IMR-90 (cell line): ENCODE data around the gene ARSA. TPM values are rescaled to one million over a fixed set of nuclear protein-coding genes. Genes with fewer than 3 reads are reported as not detected.
A peak's percentile ranks its signal among the peaks of the same experiment; 100 is the strongest.

Experiments used
- ATAC-seq: fragments of 200-7000 bp; cut with Tn5 transposase; 2 replicates; pipeline ENCODE4 v1.9.1; 2020; ENCODE audit warnings: low read depth, mild to moderate bottlenecking, moderate library complexity
- BruUV-seq: library from RNA; stranded (reverse); fragments of 400-500 nt; replicated peaks from 2 replicates; lab custom pipeline; 2021; lab: Mats Ljungman, UMichigan
- CTCF ChIA-PET: fragments of 300-600 bp; formaldehyde crosslinking; extraction: SDS; loops from one replicate; lab custom pipeline; 2021; ENCODE audit warnings: antibody characterized with exemption; lab: Yijun Ruan, JAX
- POLR2A ChIA-PET: fragments of 300-600 bp; sonication (Branson Sonifier 250); formaldehyde crosslinking; loops from one replicate; lab custom pipeline; 2022; ENCODE audit warnings: antibody characterized with exemption; ENCODE audit not compliant: unreplicated experiment; lab: Charles Lee
- DNase-seq: peaks from one replicate; pipeline ENCODE4 v3.0.0; 2013
- H2AFZ ChIP-seq: replicated peaks from 2 replicates; pipeline ENCODE3; 2013; ENCODE audit warnings: low read length, mild to moderate bottlenecking; ENCODE audit not compliant: poor library complexity
- H2AK5ac ChIP-seq: 2 replicates; pipeline ENCODE4 v1.6.1; 2013; ENCODE audit warnings: low read depth, low read length, inconsistent platforms
- H2AK9ac ChIP-seq: replicated peaks from 2 replicates; pipeline ENCODE3; 2013; ENCODE audit warnings: mild to moderate bottlenecking, low read depth, low read length, moderate library complexity; ENCODE audit not compliant: poor library complexity
- H2BK120ac ChIP-seq: 2 replicates; pipeline ENCODE4 v1.6.1; 2013; ENCODE audit warnings: low read depth, low read length, inconsistent platforms
- H2BK15ac ChIP-seq: 3 replicates; pipeline ENCODE4 v1.6.1; 2013; ENCODE audit warnings: low read depth, low read length, inconsistent platforms
- H2BK20ac ChIP-seq: 2 replicates; pipeline ENCODE4 v1.6.1; 2013; ENCODE audit warnings: low read depth, mild to moderate bottlenecking, inconsistent platforms, low read length, moderate library complexity
- H2BK5ac ChIP-seq: 2 replicates; pipeline ENCODE4 v1.6.1; 2013; ENCODE audit warnings: mild to moderate bottlenecking, low read depth, low read length, inconsistent platforms; ENCODE audit not compliant: poor library complexity, severe bottlenecking
- H3K14ac ChIP-seq: replicated peaks from 2 replicates; pipeline ENCODE4 v1.6.1; 2013; ENCODE audit warnings: low read depth, low read length, inconsistent platforms
- H3K18ac ChIP-seq: 2 replicates; pipeline ENCODE4 v1.6.1; 2013; ENCODE audit warnings: low read depth, low read length, control low read depth
- H3K23ac ChIP-seq: 2 replicates; pipeline ENCODE4 v1.6.1; 2013; ENCODE audit warnings: low read depth, low read length, inconsistent platforms
- H3K27ac ChIP-seq: 2 replicates; pipeline ENCODE4 v1.5.1; 2013; ENCODE audit warnings: mild to moderate bottlenecking, control low read depth, low read length; ENCODE audit not compliant: insufficient read depth
- H3K27me3 ChIP-seq: 2 replicates; pipeline ENCODE4 v1.6.1; 2013; ENCODE audit warnings: low read length; ENCODE audit not compliant: control insufficient read depth, insufficient read depth
- H3K36me3 ChIP-seq: 2 replicates; pipeline ENCODE4 v1.6.1; 2013; ENCODE audit warnings: low read length, mixed read lengths; ENCODE audit not compliant: control insufficient read depth, insufficient read depth
- H3K4ac ChIP-seq: 2 replicates; pipeline ENCODE4 v1.6.1; 2013; ENCODE audit warnings: low read depth, low read length, inconsistent platforms
- H3K4me1 ChIP-seq: 2 replicates; pipeline ENCODE4 v1.6.1; 2013; ENCODE audit warnings: low read length, mixed read lengths; ENCODE audit not compliant: control insufficient read depth, insufficient read depth
- H3K4me2 ChIP-seq: 2 replicates; pipeline ENCODE4 v1.6.1; 2013; ENCODE audit warnings: low read depth, mild to moderate bottlenecking, control low read depth, low read length, moderate library complexity
- H3K4me3 ChIP-seq: 2 replicates; pipeline ENCODE4 v1.5.1; 2013; ENCODE audit warnings: low read depth, mild to moderate bottlenecking, control low read depth, low read length, moderate library complexity; ENCODE audit not compliant: insufficient read depth
- H3K56ac ChIP-seq: 2 replicates; pipeline ENCODE4 v1.6.1; 2013; ENCODE audit warnings: low read length, inconsistent platforms; ENCODE audit not compliant: insufficient read depth; ENCODE audit errors: extremely low read depth
- H3K79me1 ChIP-seq, 2 experiments: 2 replicates each; pipeline ENCODE4 v1.6.1; 2013; ENCODE audit warnings: low read length in 2 of 2, inconsistent platforms in 1 of 2, low read depth in 1 of 2
- H3K9ac ChIP-seq: 2 replicates; pipeline ENCODE4 v1.6.1; 2013; ENCODE audit warnings: low read depth, low read length, control low read depth
- H3K9me1 ChIP-seq: 2 replicates; pipeline ENCODE4 v1.6.1; 2013; ENCODE audit warnings: low read length, inconsistent platforms; ENCODE audit not compliant: insufficient read depth
- H3K9me3 ChIP-seq: 2 replicates; pipeline ENCODE4 v1.6.1; 2013; ENCODE audit warnings: low read length; ENCODE audit not compliant: control insufficient read depth, insufficient read depth
- H4K20me1 ChIP-seq: 2 replicates; pipeline ENCODE4 v1.6.1; 2013; ENCODE audit warnings: low read length, inconsistent platforms; ENCODE audit not compliant: insufficient read depth
- H4K5ac ChIP-seq: 2 replicates; pipeline ENCODE4 v1.6.1; 2013; ENCODE audit warnings: mild to moderate bottlenecking, low read depth, low read length, control low read depth
- H4K8ac ChIP-seq, 2 experiments: 2 replicates each; pipeline ENCODE4 v1.6.1; 2013; ENCODE audit warnings: low read depth in 2 of 2, low read length in 2 of 2, control low read depth in 1 of 2, inconsistent platforms in 1 of 2
- H4K91ac ChIP-seq: 2 replicates; pipeline ENCODE4 v1.6.1; 2013; ENCODE audit warnings: low read depth, low read length, inconsistent platforms; ENCODE audit not compliant: insufficient read depth
- BHLHE40 ChIP-seq: fragments of 150-350 bp; IDR thresholded peaks from 2 replicates; pipeline ENCODE4 v1.6.1; 2016; ENCODE audit warnings: mild to moderate bottlenecking, low read depth, low read length
- CEBPB ChIP-seq: IDR thresholded peaks from 2 replicates; pipeline ENCODE4 v1.6.1; 2012; ENCODE audit warnings: low read depth, low read length, improper control_type of control experiment
- CHD1 ChIP-seq: IDR thresholded peaks from 2 replicates; pipeline ENCODE4 v1.6.1; 2012; ENCODE audit warnings: low read depth, low read length, improper control_type of control experiment
- ELK1 ChIP-seq: fragments of 150-350 bp; IDR thresholded peaks from 2 replicates; pipeline ENCODE4 v1.6.1; 2016; ENCODE audit warnings: low read depth, mild to moderate bottlenecking, low read length, moderate library complexity, borderline replicate concordance
- FOS ChIP-seq: fragments of 150-350 bp; IDR thresholded peaks from 2 replicates; pipeline ENCODE4 v1.6.1; 2016; ENCODE audit warnings: low read depth, low read length
- MAFK ChIP-seq: IDR thresholded peaks from 2 replicates; pipeline ENCODE4 v1.6.1; 2012; ENCODE audit warnings: low read depth, low read length, improper control_type of control experiment
- MAZ ChIP-seq: IDR thresholded peaks from 2 replicates; pipeline ENCODE4 v1.6.1; 2012; ENCODE audit warnings: low read depth, mild to moderate bottlenecking, low read length, improper control_type of control experiment, moderate library complexity, borderline replicate concordance
- MXI1 ChIP-seq: IDR thresholded peaks from 2 replicates; pipeline ENCODE4 v1.6.1; 2012; ENCODE audit warnings: low read depth, mild to moderate bottlenecking, low read length, moderate library complexity, borderline replicate concordance
- NFE2L2 ChIP-seq: fragments of 150-350 bp; IDR thresholded peaks from 2 replicates; pipeline ENCODE4 v1.6.1; 2016; ENCODE audit warnings: low read depth, mild to moderate bottlenecking, low read length
- RAD21 ChIP-seq: IDR thresholded peaks from 2 replicates; pipeline ENCODE4 v1.6.1; 2012; ENCODE audit warnings: low read length, improper control_type of control experiment
- RCOR1 ChIP-seq: IDR thresholded peaks from 2 replicates; pipeline ENCODE4 v1.6.1; 2012; ENCODE audit warnings: mild to moderate bottlenecking, low read length, improper control_type of control experiment; ENCODE audit not compliant: insufficient replicate concordance
- RFX5 ChIP-seq: IDR thresholded peaks from 2 replicates; pipeline ENCODE4 v1.8.0; 2012; ENCODE audit warnings: low read depth, mild to moderate bottlenecking, low read length, moderate library complexity
- SMC3 ChIP-seq: fragments of 150-350 bp; IDR thresholded peaks from 2 replicates; pipeline ENCODE4 v1.6.1; 2016; ENCODE audit warnings: low read depth, mild to moderate bottlenecking, antibody characterized with exemption, low read length, moderate library complexity
- USF2 ChIP-seq: fragments of 150-350 bp; IDR thresholded peaks from 2 replicates; pipeline ENCODE4 v1.6.1; 2017; ENCODE audit warnings: mild to moderate bottlenecking, antibody characterized with exemption, low read length, low read depth
- WGBS, 2 experiments: methylation state at CpG; one replicate each; pipeline versions ENCODE4 v1.1.5 to v1.1.7; 2013; ENCODE audit warnings: missing lambda C conversion rate in 2 of 2; ENCODE audit not compliant: insufficient read length in 1 of 2; ENCODE audit errors: extremely low coverage in 2 of 2; 5-methylcytosine and 5-hydroxymethylcytosine counted together
- dilution Hi-C: fragments of 300-500 bp; cut with HindIII; formaldehyde crosslinking; loops from one replicate; pipeline ENCODE4 v1.14.3; 2018; ENCODE audit warnings: low sequenced_read_pairs; ENCODE audit not compliant: unreplicated experiment
- in situ Hi-C: fragments of 300-500 bp; cut with MboI; formaldehyde crosslinking; loops from 3 replicates; pipeline ENCODE4 v1.14.3; 2019; ENCODE audit warnings: low sequenced_read_pairs, inconsistent platforms, mixed read lengths
- intact Hi-C: fragments of 100-400 bp; cut with micrococcal nuclease; formaldehyde crosslinking; loops from 2 replicates; pipeline ENCODE4 v1.10.0; 2022
- polyA plus RNA-seq, 3 experiments: library from polyadenylated mRNA; depleted of rRNA; stranded (reverse); fragments of >200 nt; gene quantifications; 2 replicates each; pipeline ENCODE4 v1.2.3, GENCODE V29; 2012; ENCODE audit warnings: low replicate concordance in 1 of 3
- total RNA-seq: library from RNA; depleted of rRNA; stranded (reverse); fragments of >200 nt; gene quantifications from 2 replicates; pipeline ENCODE4 v1.2.3, GENCODE V29; 2012

Gene ARSA
- total and polyA plus RNA-seq, 2 of the 4 experiments (the other 2 are of a cell fraction): 3.4 to 24.2 TPM

GRCh38 chr22:50641696-50642607, 14.0 kb upstream of the ARSA start:
- Histone ChIP-seq H2BK20ac (no peak overlapping the region), H3K14ac (no peak overlapping the region), H4K20me1 (no peaks in the 10 kb centered on the region), H3K4me3 (no peak overlapping the region), H4K5ac (peak overlapping the region; percentile 6; the same call in 1 of the 2 replicates), H3K9me3 (peaks cover 2% of the 10 kb centered on the region; the same call in 1 of the 2 replicates), H2AK9ac (no peak overlapping the region), H2BK5ac (no peak overlapping the region), H3K36me3 (no peaks in the 10 kb centered on the region), H2BK120ac (no peak overlapping the region), H2AFZ (peak overlapping the region; percentile 70), H3K56ac (no peak overlapping the region), H3K27me3 (peaks cover 40% of the 10 kb centered on the region), H2BK15ac (no peak overlapping the region), H3K9me1 (no peaks in the 10 kb centered on the region), H3K27ac (no peak overlapping the region), H3K4me1 (peaks cover 10% of the 10 kb centered on the region; the same call in 1 of the 2 replicates), H4K8ac (no peak overlapping the region), H4K91ac (no peak overlapping the region), H3K18ac (no peak overlapping the region; the same call in 1 of the 2 replicates), H3K4me2 (peak overlapping the region; percentile 54; the same call in 1 of the 2 replicates), H3K9ac (no peak overlapping the region), H3K4ac (no peak overlapping the region), H3K23ac (no peak overlapping the region), H3K79me1 (no peaks in the 10 kb centered on the region), H2AK5ac (no peak overlapping the region)
- POLR2A ChIA-PET: no interaction called here
- in situ Hi-C loops (no loop called here), intact Hi-C loops (no loop called here), dilution Hi-C loops (no loop called here)
- ATAC-seq (peak; percentile 88), DNase-seq (peak; percentile 32)
- BruUV-seq: no TSS peak
- WGBS, 2 experiments: 10% methylated on average over 10 of the region's 17 CpGs; no CpG with 5 or more reads in 1 of the 2 experiments
- CTCF ChIA-PET: interaction anchor here (0.6 to 1.1 kb wide), 3 partner anchors 10 to 320 kb away, joined by 3 to 5 read pairs (median 3); no protein-coding TSS in a partner anchor
- no peak for TF ChIP-seq ELK1
- TF ChIP-seq USF2: peak; percentile 45
- TF ChIP-seq MAFK: no peak
- no peak for TF ChIP-seq FOS
- peak; percentile 31; the same call in 1 of the 2 replicates for TF ChIP-seq RAD21
- no peak for TF ChIP-seq CHD1
- TF ChIP-seq MXI1: no peak
- TF ChIP-seq SMC3: peak; percentile 13; the same call in 1 of the 2 replicates
- TF ChIP-seq RFX5: no peak
- no peak for TF ChIP-seq MAZ
- no peak for TF ChIP-seq BHLHE40
- TF ChIP-seq RCOR1: no peak
- no peak for TF ChIP-seq CEBPB
- TF ChIP-seq NFE2L2: no peak
